Activated T-helper 2 cell treated with anti-CD3 and anti-CD28 coated beads, Interferon-gamma antibody, Interleukin-2, Interleukin-4, amounts not matched to agents 10 μg/mL and 5 μg/mL and 100 μg/mL, durations not matched to agents 14 hours and 24 hours and 36 hours (primary cell): ENCODE data around the gene UST. TPM values are rescaled to one million over a fixed set of nuclear protein-coding genes. Genes with fewer than 3 reads are reported as not detected.
"Not testable (repeated sequence)": the region's sequence is repeated elsewhere in the genome, so short reads cannot be mapped to it uniquely, and the experiment has no call there.

Experiments
- DNase-seq: peaks from one replicate; pipeline ENCODE4 v3.0.0; 2021; ENCODE audit warnings: low spot score
- H3K27ac Mint-ChIP-seq: one replicate; pipeline ENCODE4 v1.8.0; 2021; ENCODE audit warnings: mixed read lengths
- H3K27me3 Mint-ChIP-seq: one replicate; pipeline ENCODE4 v1.8.0; 2021; ENCODE audit warnings: low read depth, mixed read lengths
- H3K36me3 Mint-ChIP-seq: one replicate; pipeline ENCODE4 v1.8.0; 2021; ENCODE audit warnings: low read depth, mixed read lengths
- H3K4me1 Mint-ChIP-seq: one replicate; pipeline ENCODE4 v1.8.0; 2021; ENCODE audit warnings: low read depth, mixed read lengths
- H3K4me3 Mint-ChIP-seq: one replicate; pipeline ENCODE4 v1.8.0; 2021; ENCODE audit warnings: low read depth, mild to moderate bottlenecking, moderate library complexity, mixed read lengths
- H3K9me3 Mint-ChIP-seq: one replicate; pipeline ENCODE4 v1.8.0; 2021; ENCODE audit warnings: mixed read lengths
- intact Hi-C: fragments of 100-400 bp; cut with micrococcal nuclease; formaldehyde crosslinking; loops from one replicate; pipeline ENCODE4 v1.15.1; 2023
- total RNA-seq: library from RNA; stranded (reverse); gene quantifications from 2 replicates; pipeline ENCODE4 v1.2.3, GENCODE V29; 2022

UST gene
- total RNA-seq, 1 donor from 2014 or later = 1.3 TPM

- Mint-ChIP-seq H3K36me3 (no peaks in the 10 kb centered on the region), H3K27me3 (peaks cover 12% of the 10 kb centered on the region), H3K27ac (no peak overlapping the region), H3K4me3 (no peak overlapping the region), H3K9me3 (no peaks in the 10 kb centered on the region), H3K4me1 (no peaks in the 10 kb centered on the region)
- intact Hi-C loops = no loop called here
- no peak for DNase-seq
These were observed 108.9 kb downstream of the UST start for GRCh38 chr6:148855744-148856143.

GRCh38 chr6:148857798-148858390 is 111.1 kb downstream of the UST start:
- Mint-ChIP-seq H3K27ac (no peak overlapping the region), H3K4me1 (no peaks in the 10 kb centered on the region), H3K4me3 (no peak overlapping the region), H3K36me3 (no peaks in the 10 kb centered on the region), H3K27me3 (peaks cover 21% of the 10 kb centered on the region), H3K9me3 (no peaks in the 10 kb centered on the region)
- DNase-seq = no peak
- intact Hi-C loops = no loop called here

- intact Hi-C loops = not testable (repeated sequence)
- H3K27me3 Mint-ChIP-seq = peaks cover 16% of the 10 kb centered on the region
These were observed 117.3 kb downstream of the UST start for GRCh38 chr6:148864132-148864531.

GRCh38 chr6:148864941-148865340 is 118.1 kb downstream of the UST start:
- no peaks in the 10 kb centered on the region for H3K9me3 Mint-ChIP-seq
- H3K4me3 Mint-ChIP-seq = no peak overlapping the region
- no peak overlapping the region for H3K27ac Mint-ChIP-seq
- H3K36me3 Mint-ChIP-seq = no peaks in the 10 kb centered on the region
- no peak for DNase-seq
- peaks cover 13% of the 10 kb centered on the region for H3K27me3 Mint-ChIP-seq
- intact Hi-C loops = no loop called here
- H3K4me1 Mint-ChIP-seq = no peaks in the 10 kb centered on the region

More at GRCh38 chr6:148864132-148864531, 117.3 kb downstream of the UST start:
- not testable (repeated sequence) for H3K27ac Mint-ChIP-seq, DNase-seq, H3K4me1 Mint-ChIP-seq, H3K36me3 Mint-ChIP-seq, H3K9me3 Mint-ChIP-seq, H3K4me3 Mint-ChIP-seq

- intact Hi-C loops = no loop called here
- Mint-ChIP-seq H3K4me3 (no peak overlapping the region), H3K4me1 (no peaks in the 10 kb centered on the region), H3K9me3 (no peaks in the 10 kb centered on the region), H3K36me3 (no peaks in the 10 kb centered on the region), H3K27ac (no peak overlapping the region), H3K27me3 (peaks cover 7% of the 10 kb centered on the region)
- DNase-seq = no peak
These were observed 119.9 kb downstream of the UST start for GRCh38 chr6:148866657-148867268.

- Mint-ChIP-seq H3K36me3 (no peaks in the 10 kb centered on the region), H3K4me3 (no peak overlapping the region), H3K27ac (no peak overlapping the region), H3K4me1 (no peaks in the 10 kb centered on the region), H3K9me3 (no peaks in the 10 kb centered on the region), H3K27me3 (peaks cover 3% of the 10 kb centered on the region)
- intact Hi-C loops = no loop called here
- no peak for DNase-seq
These were observed 121.0 kb downstream of the UST start for GRCh38 chr6:148867862-148868261.

GRCh38 chr6:148868314-148868713 is 121.5 kb downstream of the UST start:
- Mint-ChIP-seq H3K27ac (no peak overlapping the region), H3K9me3 (no peaks in the 10 kb centered on the region), H3K4me3 (no peak overlapping the region), H3K36me3 (no peaks in the 10 kb centered on the region), H3K27me3 (no peaks in the 10 kb centered on the region), H3K4me1 (no peaks in the 10 kb centered on the region)
- no peak for DNase-seq
- intact Hi-C loops = no loop called here

GRCh38 chr6:148868901-148869300 is 122.1 kb downstream of the UST start:
- no peaks in the 10 kb centered on the region for H3K4me1 Mint-ChIP-seq
- no peak overlapping the region for H3K4me3 Mint-ChIP-seq
- H3K27me3 Mint-ChIP-seq = no peaks in the 10 kb centered on the region
- no peak for DNase-seq
- no peaks in the 10 kb centered on the region for H3K36me3 Mint-ChIP-seq
- H3K9me3 Mint-ChIP-seq = no peaks in the 10 kb centered on the region
- no peak overlapping the region for H3K27ac Mint-ChIP-seq
- intact Hi-C loops = no loop called here

GRCh38 chr6:148869585-148869984 is 122.8 kb downstream of the UST start:
- intact Hi-C loops = no loop called here
- H3K4me1 Mint-ChIP-seq = no peaks in the 10 kb centered on the region

GRCh38 chr6:148873154-148873553 is 126.3 kb downstream of the UST start:
- H3K36me3 Mint-ChIP-seq = no peaks in the 10 kb centered on the region
- intact Hi-C loops = no loop called here
- H3K27me3 Mint-ChIP-seq = no peaks in the 10 kb centered on the region
- no peak overlapping the region for H3K4me3 Mint-ChIP-seq
- H3K4me1 Mint-ChIP-seq = no peaks in the 10 kb centered on the region
- no peaks in the 10 kb centered on the region for H3K9me3 Mint-ChIP-seq
- no peak overlapping the region for H3K27ac Mint-ChIP-seq
- no peak for DNase-seq

More at GRCh38 chr6:148869585-148869984, 122.8 kb downstream of the UST start:
- no peaks in the 10 kb centered on the region for H3K9me3 Mint-ChIP-seq
- no peak overlapping the region for H3K4me3 Mint-ChIP-seq
- no peak for DNase-seq
- H3K27me3 Mint-ChIP-seq = no peaks in the 10 kb centered on the region
- H3K27ac Mint-ChIP-seq = no peak overlapping the region
- no peaks in the 10 kb centered on the region for H3K36me3 Mint-ChIP-seq

- no peaks in the 10 kb centered on the region for H3K27me3 Mint-ChIP-seq
- intact Hi-C loops = no loop called here
- no peak overlapping the region for H3K27ac Mint-ChIP-seq
- no peak for DNase-seq
- no peaks in the 10 kb centered on the region for H3K9me3 Mint-ChIP-seq
- H3K4me3 Mint-ChIP-seq = no peak overlapping the region
- no peaks in the 10 kb centered on the region for H3K36me3 Mint-ChIP-seq
- H3K4me1 Mint-ChIP-seq = no peaks in the 10 kb centered on the region
These were observed 127.0 kb downstream of the UST start for GRCh38 chr6:148873868-148874267.

GRCh38 chr6:148874698-148875293 is 128.0 kb downstream of the UST start:
- intact Hi-C loops = no loop called here
- H3K4me1 Mint-ChIP-seq = no peaks in the 10 kb centered on the region

GRCh38 chr6:148878683-148879082 is 131.9 kb downstream of the UST start:
- Mint-ChIP-seq H3K36me3 (no peaks in the 10 kb centered on the region), H3K4me1 (no peaks in the 10 kb centered on the region), H3K27ac (no peak overlapping the region), H3K4me3 (no peak overlapping the region), H3K9me3 (no peaks in the 10 kb centered on the region), H3K27me3 (peaks cover 6% of the 10 kb centered on the region)
- no peak for DNase-seq
- intact Hi-C loops = no loop called here

More at GRCh38 chr6:148874698-148875293, 128.0 kb downstream of the UST start:
- Mint-ChIP-seq H3K27me3 (no peaks in the 10 kb centered on the region), H3K36me3 (no peaks in the 10 kb centered on the region), H3K4me3 (no peak overlapping the region), H3K27ac (no peak overlapping the region), H3K9me3 (no peaks in the 10 kb centered on the region)
- no peak for DNase-seq
